Measurements from ENCODE around the gene TGFBR3L. TPM values are rescaled to one million over a fixed set of nuclear protein-coding genes. Genes with fewer than 3 reads are reported as not detected.

The TGFBR3L gene
- polyA plus RNA-seq, 1 donor (not counting 4 experiments of a cell fraction or from before 2014, with no cell fraction given), result 0.28 TPM

GRCh38 chr19:7912144-7912696, 2.4 kb upstream of the TGFBR3L start:
- Histone ChIP-seq H4K20me1 (ENCODE audit: control insufficient read depth, extremely low read depth, insufficient read depth, low read length) (peaks cover 4% of the 10 kb centered on the region), H3K27ac (ENCODE audit: control insufficient read depth, insufficient read depth, low read length) (no peak overlapping the region), H3K9ac (ENCODE audit: control insufficient read depth, extremely low read depth, insufficient read depth, low read length) (no peak overlapping the region), H3K9me1 (ENCODE audit: control insufficient read depth, extremely low read depth, insufficient read depth, low read length) (no peaks in the 10 kb centered on the region), H3K9me3 (ENCODE audit: control insufficient read depth, low read depth, low read length) (no peaks in the 10 kb centered on the region), H2AFZ (ENCODE audit: control insufficient read depth, low read length) (no peak overlapping the region), H3K4me2 (ENCODE audit: control insufficient read depth, extremely low read depth, insufficient read depth, low read depth, low read length) (no peak overlapping the region), H3K27me3 (ENCODE audit: control insufficient read depth, extremely low read depth, insufficient read depth, low read length) (peaks cover 15% of the 10 kb centered on the region), H3K4me1 (ENCODE audit: control insufficient read depth, extremely low read depth, insufficient read depth, low read length) (peaks cover 9% of the 10 kb centered on the region), H3K79me2 (ENCODE audit: control insufficient read depth, insufficient read depth, low read length) (peaks cover 11% of the 10 kb centered on the region), H3K4me3 (ENCODE audit: control insufficient read depth in 2 of 3, extremely low read depth in 1 of 3, insufficient read depth in 2 of 3, low read depth in 1 of 3, low read length in 3 of 3) (no peak overlapping the region), H3K36me3 (ENCODE audit: control insufficient read depth in 2 of 2, extremely low read depth in 1 of 2, insufficient read depth in 2 of 2, low read length in 2 of 2) (peaks cover 7 to 11% of the 10 kb centered on the region in 2 experiments)
- no peak for TF ChIP-seq CTCF (optimal IDR thresholded peaks at IDR 0.05 in 1 of 3, IDR thresholded peaks at IDR 0.05 in 1 of 3, conservative IDR thresholded peaks at IDR 0.05 in 1 of 3; ENCODE audit: extremely low read depth in 1 of 3, insufficient read depth in 2 of 3, low read length in 3 of 3)
- no peak for TF ChIP-seq EZH2 (IDR thresholded peaks at IDR 0.05; ENCODE audit: low read length)
- DNase-seq (ENCODE audit: low read depth, low spot score), result no peak
- dilution Hi-C loops (cut with MboI; ENCODE audit: extremely low pct_ligation_motif_present, low sequenced_read_pairs), result no loop called here
- FAIRE-seq, result no peak

- Histone ChIP-seq H3K9me3 (ENCODE audit: control insufficient read depth, low read depth, low read length) (no peaks in the 10 kb centered on the region), H3K4me2 (ENCODE audit: control insufficient read depth, extremely low read depth, insufficient read depth, low read depth, low read length) (no peak overlapping the region), H3K4me3 (ENCODE audit: control insufficient read depth in 2 of 3, extremely low read depth in 1 of 3, insufficient read depth in 2 of 3, low read depth in 1 of 3, low read length in 3 of 3) (no peak overlapping the region), H3K27ac (ENCODE audit: control insufficient read depth, insufficient read depth, low read length) (no peak overlapping the region), H3K4me1 (ENCODE audit: control insufficient read depth, extremely low read depth, insufficient read depth, low read length) (peaks cover 9% of the 10 kb centered on the region), H3K9me1 (ENCODE audit: control insufficient read depth, extremely low read depth, insufficient read depth, low read length) (no peaks in the 10 kb centered on the region), H3K9ac (ENCODE audit: control insufficient read depth, extremely low read depth, insufficient read depth, low read length) (no peak overlapping the region), H2AFZ (ENCODE audit: control insufficient read depth, low read length) (no peak overlapping the region), H4K20me1 (ENCODE audit: control insufficient read depth, extremely low read depth, insufficient read depth, low read length) (no peaks in the 10 kb centered on the region), H3K79me2 (ENCODE audit: control insufficient read depth, insufficient read depth, low read length) (peaks cover 4% of the 10 kb centered on the region), H3K36me3 (ENCODE audit: control insufficient read depth in 2 of 2, extremely low read depth in 1 of 2, insufficient read depth in 2 of 2, low read length in 2 of 2) (peaks cover 7 to 11% of the 10 kb centered on the region in 2 experiments), H3K27me3 (ENCODE audit: control insufficient read depth, extremely low read depth, insufficient read depth, low read length) (peaks cover 19% of the 10 kb centered on the region)
- no peak for FAIRE-seq
- no peak for DNase-seq (ENCODE audit: low read depth, low spot score)
- dilution Hi-C loops (cut with MboI; ENCODE audit: extremely low pct_ligation_motif_present, low sequenced_read_pairs), result no loop called here
- TF ChIP-seq CTCF (optimal IDR thresholded peaks at IDR 0.05 in 1 of 3, IDR thresholded peaks at IDR 0.05 in 1 of 3, conservative IDR thresholded peaks at IDR 0.05 in 1 of 3; ENCODE audit: extremely low read depth in 1 of 3, insufficient read depth in 2 of 3, low read length in 3 of 3), result no peak
- TF ChIP-seq EZH2 (IDR thresholded peaks at IDR 0.05; ENCODE audit: low read length), result no peak
Measured at GRCh38 chr19:7912697-7913564, 1.7 kb upstream of the TGFBR3L start.

Measured in keratinocyte (primary cell).